Calu3 (cell line): Measurements from ENCODE around the gene FERMT3. TPM values are rescaled to one million over a fixed set of nuclear protein-coding genes. Genes with fewer than 3 reads are reported as not detected.

ENCODE experiments used
- BruUV-seq: library from RNA; stranded (reverse); fragments of 400-500 nt; replicated peaks from 2 replicates; lab custom pipeline; 2021; lab: Mats Ljungman, UMichigan
- CTCF ChIA-PET: fragments of 300-600 bp; sonication (Branson Sonifier 250); formaldehyde crosslinking; loops from one replicate; lab custom pipeline; 2022; ENCODE audit warnings: antibody characterized with exemption; lab: Charles Lee
- DNase-seq: peaks from one replicate; pipeline ENCODE4 v3.0.0; 2022
- H3K27ac Mint-ChIP-seq: one replicate; pipeline ENCODE4 v1.8.0; 2022; ENCODE audit warnings: mixed read lengths; ENCODE audit not compliant: unreplicated experiment
- H3K27me3 Mint-ChIP-seq: one replicate; pipeline ENCODE4 v1.8.0; 2022; ENCODE audit warnings: mixed read lengths; ENCODE audit not compliant: unreplicated experiment
- H3K36me3 Mint-ChIP-seq: one replicate; pipeline ENCODE4 v1.8.0; 2022; ENCODE audit warnings: mild to moderate bottlenecking, moderate library complexity, mixed read lengths; ENCODE audit not compliant: insufficient read depth, unreplicated experiment
- H3K4me1 Mint-ChIP-seq: one replicate; pipeline ENCODE4 v1.8.0; 2022; ENCODE audit warnings: mild to moderate bottlenecking, low read depth, mixed read lengths; ENCODE audit not compliant: unreplicated experiment
- H3K4me3 Mint-ChIP-seq: one replicate; pipeline ENCODE4 v1.8.0; 2022; ENCODE audit warnings: mild to moderate bottlenecking, low read depth, moderate library complexity, mixed read lengths; ENCODE audit not compliant: unreplicated experiment
- H3K9me3 Mint-ChIP-seq: one replicate; pipeline ENCODE4 v1.8.0; 2022; ENCODE audit warnings: low read depth, mixed read lengths; ENCODE audit not compliant: unreplicated experiment
- intact Hi-C: fragments of 100-400 bp; cut with micrococcal nuclease; formaldehyde crosslinking; loops from one replicate; pipeline ENCODE4 v1.10.0; 2022; ENCODE audit not compliant: unreplicated experiment
- total RNA-seq: library from RNA; stranded (reverse); gene quantifications from 2 replicates; pipeline ENCODE4 v1.2.3, GENCODE V29; 2022
- TF ChIP-seq, protein P1 (sequence below): fragments of 200-600 bp; IDR thresholded peaks from one replicate; pipeline ENCODE4 v1.8.0; 2022; ENCODE audit warnings: antibody characterized with exemption; ENCODE audit not compliant: unreplicated experiment

FERMT3 gene
- total RNA-seq, 1 experiment from 2014 or later: 16.6 TPM

DNA sequence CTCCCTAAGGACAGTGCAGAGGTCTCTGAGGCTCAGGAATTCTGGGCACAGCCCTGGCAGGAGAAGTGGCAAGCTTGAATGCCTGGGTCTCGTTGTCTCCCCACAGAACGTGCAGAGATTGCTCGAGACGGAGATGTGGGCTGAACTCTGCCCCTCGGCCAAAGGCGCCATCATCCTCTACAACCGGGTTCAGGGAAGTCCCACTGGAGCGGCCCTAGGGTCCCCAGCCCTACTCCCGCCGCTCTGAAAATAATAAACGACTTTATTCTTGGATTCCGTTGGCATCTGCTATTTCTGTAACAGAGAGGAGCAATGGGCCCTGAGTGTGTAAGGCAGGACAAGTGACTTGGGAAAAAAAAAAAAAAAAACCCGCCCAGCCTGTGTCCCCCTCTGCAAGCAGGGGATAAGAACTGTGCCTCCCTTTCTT is 23.2 kb downstream of the FERMT3 start:
- CTCF ChIA-PET: interaction anchor here (0.6 to 0.8 kb wide), 3 partner anchors 45 to 442 kb away, joined by 3 to 7 read pairs (median 4); no protein-coding TSS in a partner anchor
- intact Hi-C loops: no loop called here
- BruUV-seq: no TSS peak
- peak overlapping the region; percentile 92 for H3K4me3 Mint-ChIP-seq
- H3K27me3 Mint-ChIP-seq: no peaks in the 10 kb centered on the region
- H3K27ac Mint-ChIP-seq: peak overlapping the region; percentile 50
- no peak for DNase-seq
- H3K9me3 Mint-ChIP-seq: no peaks in the 10 kb centered on the region
- TF ChIP-seq, protein P1, sequence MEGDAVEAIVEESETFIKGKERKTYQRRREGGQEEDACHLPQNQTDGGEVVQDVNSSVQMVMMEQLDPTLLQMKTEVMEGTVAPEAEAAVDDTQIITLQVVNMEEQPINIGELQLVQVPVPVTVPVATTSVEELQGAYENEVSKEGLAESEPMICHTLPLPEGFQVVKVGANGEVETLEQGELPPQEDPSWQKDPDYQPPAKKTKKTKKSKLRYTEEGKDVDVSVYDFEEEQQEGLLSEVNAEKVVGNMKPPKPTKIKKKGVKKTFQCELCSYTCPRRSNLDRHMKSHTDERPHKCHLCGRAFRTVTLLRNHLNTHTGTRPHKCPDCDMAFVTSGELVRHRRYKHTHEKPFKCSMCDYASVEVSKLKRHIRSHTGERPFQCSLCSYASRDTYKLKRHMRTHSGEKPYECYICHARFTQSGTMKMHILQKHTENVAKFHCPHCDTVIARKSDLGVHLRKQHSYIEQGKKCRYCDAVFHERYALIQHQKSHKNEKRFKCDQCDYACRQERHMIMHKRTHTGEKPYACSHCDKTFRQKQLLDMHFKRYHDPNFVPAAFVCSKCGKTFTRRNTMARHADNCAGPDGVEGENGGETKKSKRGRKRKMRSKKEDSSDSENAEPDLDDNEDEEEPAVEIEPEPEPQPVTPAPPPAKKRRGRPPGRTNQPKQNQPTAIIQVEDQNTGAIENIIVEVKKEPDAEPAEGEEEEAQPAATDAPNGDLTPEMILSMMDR: no peak
- H3K4me1 Mint-ChIP-seq: peaks cover 7% of the 10 kb centered on the region
- H3K36me3 Mint-ChIP-seq: peaks cover 81% of the 10 kb centered on the region

DNA sequence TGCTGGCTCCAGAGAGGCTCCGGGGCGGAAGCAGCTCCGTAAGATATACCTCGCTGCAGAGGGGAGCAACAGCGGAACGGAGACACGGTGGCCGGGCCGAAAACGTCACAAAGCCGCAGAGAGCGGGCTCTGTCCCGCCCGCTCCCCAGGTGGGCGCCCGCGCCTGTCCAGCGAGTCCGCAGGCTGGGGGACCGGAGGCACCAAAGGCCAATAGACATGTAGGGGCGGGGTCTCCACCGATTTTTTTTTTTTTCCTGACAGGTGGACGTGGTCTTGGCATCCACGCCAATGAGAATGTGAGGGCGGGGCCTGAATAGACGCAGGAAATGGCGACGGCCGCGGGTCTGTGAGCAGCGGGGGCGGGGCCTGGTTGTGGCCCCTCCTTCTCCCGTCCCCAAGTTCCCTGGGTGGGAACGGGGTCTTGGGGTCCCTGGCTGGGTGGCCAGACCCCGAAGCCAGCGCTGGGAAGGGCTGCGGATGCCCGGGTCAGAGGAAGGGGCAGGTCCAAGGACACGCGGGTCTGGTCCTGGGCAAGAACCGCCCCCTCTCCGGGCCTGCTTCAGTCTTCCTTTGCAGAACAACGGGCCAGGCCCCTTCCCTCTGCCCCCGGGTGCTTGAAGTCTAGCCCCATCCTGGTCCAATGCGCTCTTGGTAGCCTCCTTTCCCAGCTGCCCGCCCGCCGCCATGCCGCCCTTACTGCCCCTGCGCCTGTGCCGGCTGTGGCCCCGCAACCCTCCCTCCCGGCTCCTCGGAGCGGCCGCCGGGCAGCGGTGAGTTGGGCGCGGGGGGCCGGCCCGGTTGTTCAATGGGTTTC is 23.9 kb downstream of the FERMT3 start, which contains the start of gene DNAJC4:
DNAJC4 (plus strand) TSS at position 378 of the 814 bp plus-strand sequence; CDS start at position 685, 307 bp downstream.
- H3K9me3 Mint-ChIP-seq: no peaks in the 10 kb centered on the region
- BruUV-seq: no TSS peak
- peaks cover 7% of the 10 kb centered on the region for H3K4me1 Mint-ChIP-seq
- intact Hi-C loops: no loop called here
- H3K27ac Mint-ChIP-seq: peak within 1 kb of the TSS; percentile 50
- CTCF ChIA-PET: interaction anchor here (0.5 to 0.6 kb wide), 3 partner anchors 14 to 442 kb away, joined by 3 to 4 read pairs (median 3); no protein-coding TSS in a partner anchor
- H3K27me3 Mint-ChIP-seq: no peaks in the 10 kb centered on the region
- TF ChIP-seq, protein P1: no peak
- H3K4me3 Mint-ChIP-seq: peak within 1 kb of the TSS; percentile 92
- H3K36me3 Mint-ChIP-seq: peaks cover 81% of the 10 kb centered on the region
- peak; percentile 94 for DNase-seq

DNA sequence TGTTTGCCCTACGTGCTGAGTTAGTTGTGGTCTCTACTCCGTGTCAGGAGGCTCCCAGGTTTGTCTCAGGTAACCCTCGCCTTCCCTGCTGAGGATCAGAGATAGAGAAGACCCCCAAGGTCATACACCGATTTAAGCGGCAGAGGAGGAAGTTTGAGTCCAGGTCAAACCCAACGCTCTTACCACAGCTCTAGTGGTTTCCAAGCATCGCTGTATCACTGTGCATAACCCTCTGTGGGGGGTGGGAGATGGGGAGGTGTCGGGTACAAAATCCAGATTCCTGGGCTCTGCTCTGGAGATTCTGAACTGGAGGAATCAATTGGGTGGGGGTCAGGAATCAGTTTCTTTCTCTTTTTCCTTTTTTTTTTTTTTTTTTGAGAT is 24.5 kb downstream of the FERMT3 start:
- H3K27ac Mint-ChIP-seq: no peak overlapping the region
- no peaks in the 10 kb centered on the region for H3K9me3 Mint-ChIP-seq
- no peak for DNase-seq
- TF ChIP-seq, protein P1: no peak
- H3K36me3 Mint-ChIP-seq: peaks cover 81% of the 10 kb centered on the region
- BruUV-seq: no TSS peak
- peaks cover 7% of the 10 kb centered on the region for H3K4me1 Mint-ChIP-seq
- peak overlapping the region; percentile 92 for H3K4me3 Mint-ChIP-seq
- no peaks in the 10 kb centered on the region for H3K27me3 Mint-ChIP-seq
- intact Hi-C loops: no loop called here
- CTCF ChIA-PET: interaction anchor here (0.6 kb wide), 1 partner anchor 548 kb away, joined by 3 read pairs; no protein-coding TSS in a partner anchor

DNA sequence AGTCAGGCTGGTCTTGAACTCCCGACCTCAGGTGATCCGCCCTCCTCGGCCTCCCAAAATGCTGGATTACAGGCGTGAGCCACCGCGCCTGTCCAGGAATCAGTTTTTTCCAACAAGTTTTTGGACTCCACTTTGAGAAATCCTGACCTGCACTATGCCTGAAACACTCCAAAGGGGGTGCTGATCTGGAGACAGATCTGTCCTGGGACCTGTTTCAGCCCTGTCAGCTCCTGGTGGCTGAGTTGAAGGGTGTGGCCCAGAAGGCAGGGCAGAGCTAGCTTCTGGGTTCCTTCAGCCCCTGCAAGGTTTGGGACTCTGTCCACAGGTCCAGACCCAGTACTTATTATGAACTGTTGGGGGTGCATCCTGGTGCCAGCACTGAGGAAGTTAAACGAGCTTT is 25.0 kb downstream of the FERMT3 start:
- no peaks in the 10 kb centered on the region for H3K27me3 Mint-ChIP-seq
- peak overlapping the region; percentile 92 for H3K4me3 Mint-ChIP-seq
- intact Hi-C loops: no loop called here
- H3K4me1 Mint-ChIP-seq: peaks cover 8% of the 10 kb centered on the region
- H3K36me3 Mint-ChIP-seq: peaks cover 81% of the 10 kb centered on the region
- TF ChIP-seq, protein P1: no peak
- DNase-seq: no peak
- no TSS peak for BruUV-seq
- CTCF ChIA-PET: interaction anchor here (0.6 kb wide), 1 partner anchor 548 kb away, joined by 3 read pairs; no protein-coding TSS in a partner anchor
- H3K27ac Mint-ChIP-seq: no peak overlapping the region
- H3K9me3 Mint-ChIP-seq: no peaks in the 10 kb centered on the region
